ENCODE results near the gene INMT. TPM values are rescaled to one million over a fixed set of nuclear protein-coding genes. Genes with fewer than 3 reads are reported as not detected.

The INMT gene
- total and polyA plus RNA-seq, 11 donors, result 11.7 to 88.1 (median 27.9) TPM

DNA sequence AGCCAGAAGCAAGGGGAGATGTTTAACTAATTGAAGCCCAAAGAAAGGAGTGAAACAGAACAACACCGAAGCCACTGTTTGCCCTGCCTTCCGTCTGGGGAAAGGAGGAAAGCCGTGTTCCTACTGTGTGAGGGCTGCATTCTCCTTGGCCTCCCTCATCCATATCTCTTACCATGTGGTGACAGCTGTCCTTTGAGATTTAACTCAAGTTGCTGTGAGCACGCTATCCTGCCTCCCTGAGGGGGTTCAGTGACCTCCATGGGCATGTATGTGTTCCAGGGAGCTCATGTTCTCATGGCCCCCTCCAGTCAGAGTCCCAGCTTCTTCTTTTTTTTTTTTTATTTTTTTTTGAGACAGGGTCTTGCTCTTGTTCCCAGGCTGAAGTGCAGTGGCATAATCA, 43.5 kb upstream of the INMT start:
- H3K4me3 ChIP-seq, result no peak overlapping the region
- no peaks in the 10 kb centered on the region for H3K36me3 ChIP-seq
- peak overlapping the region in 11 of 12 donors; percentile 24 to 82 (median 58) for H3K27ac ChIP-seq
- TF ChIP-seq, protein P1, sequence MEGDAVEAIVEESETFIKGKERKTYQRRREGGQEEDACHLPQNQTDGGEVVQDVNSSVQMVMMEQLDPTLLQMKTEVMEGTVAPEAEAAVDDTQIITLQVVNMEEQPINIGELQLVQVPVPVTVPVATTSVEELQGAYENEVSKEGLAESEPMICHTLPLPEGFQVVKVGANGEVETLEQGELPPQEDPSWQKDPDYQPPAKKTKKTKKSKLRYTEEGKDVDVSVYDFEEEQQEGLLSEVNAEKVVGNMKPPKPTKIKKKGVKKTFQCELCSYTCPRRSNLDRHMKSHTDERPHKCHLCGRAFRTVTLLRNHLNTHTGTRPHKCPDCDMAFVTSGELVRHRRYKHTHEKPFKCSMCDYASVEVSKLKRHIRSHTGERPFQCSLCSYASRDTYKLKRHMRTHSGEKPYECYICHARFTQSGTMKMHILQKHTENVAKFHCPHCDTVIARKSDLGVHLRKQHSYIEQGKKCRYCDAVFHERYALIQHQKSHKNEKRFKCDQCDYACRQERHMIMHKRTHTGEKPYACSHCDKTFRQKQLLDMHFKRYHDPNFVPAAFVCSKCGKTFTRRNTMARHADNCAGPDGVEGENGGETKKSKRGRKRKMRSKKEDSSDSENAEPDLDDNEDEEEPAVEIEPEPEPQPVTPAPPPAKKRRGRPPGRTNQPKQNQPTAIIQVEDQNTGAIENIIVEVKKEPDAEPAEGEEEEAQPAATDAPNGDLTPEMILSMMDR (IDR thresholded peaks at IDR 0.05), result no peak
- peaks cover 0 to 23% (median 9%) of the 10 kb centered on the region in 12 donors for H3K4me1 ChIP-seq
- 58 to 94% (median 74%) methylated on average over 4 of the region's 4 CpGs for WGBS, 4 donors
- intact Hi-C loops (cut with DNase I), result no loop called here
- H3K9me3 ChIP-seq, result no peaks in the 10 kb centered on the region
- peak in 4 of 5 donors; percentile 43 to 69 (median 56) for DNase-seq
- H3K27me3 ChIP-seq, result no peaks in the 10 kb centered on the region
- ATAC-seq, result peak; percentile 11 to 55 (median 43)

DNA sequence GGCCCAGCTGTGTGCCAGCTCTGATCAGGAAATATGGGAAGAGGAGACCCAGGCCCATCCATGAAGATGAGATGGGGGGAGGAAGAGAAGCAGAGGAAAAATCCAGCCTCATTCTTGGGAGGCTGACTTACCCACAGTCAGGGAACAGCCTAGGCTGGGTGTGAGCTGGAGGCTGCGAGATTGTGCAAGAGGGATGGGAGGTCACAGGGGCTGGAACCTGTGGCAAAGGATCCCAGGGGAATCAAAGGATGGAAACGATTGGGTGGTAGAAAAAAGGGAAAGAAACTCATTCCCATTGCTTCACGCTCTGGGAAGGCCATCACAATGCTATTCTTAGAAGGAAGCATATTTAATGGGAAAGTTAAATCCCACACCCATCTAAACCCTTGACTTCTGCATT, 43.0 kb upstream of the INMT start:
- Histone ChIP-seq H3K4me3 (no peak overlapping the region), H3K9me3 (no peaks in the 10 kb centered on the region), H3K36me3 (no peaks in the 10 kb centered on the region), H3K4me1 (peaks cover 0 to 23% (median 9%) of the 10 kb centered on the region in 12 donors), H3K27ac (peak overlapping the region in 8 of 12 donors; percentile 24 to 82 (median 52)), H3K27me3 (no peaks in the 10 kb centered on the region)
- intact Hi-C loops (cut with DNase I), result no loop called here
- no peak for TF ChIP-seq POLR2A (IDR thresholded peaks at IDR 0.05)
- TF ChIP-seq, protein P1 (IDR thresholded peaks at IDR 0.05), result no peak
- peak in 4 of 5 donors; percentile 45 to 77 (median 60) for DNase-seq
- WGBS, 4 donors, result 53 to 71% (median 57%) methylated on average over 3 of the region's 3 CpGs
- ATAC-seq, result peak; percentile 53 to 79 (median 62)

DNA sequence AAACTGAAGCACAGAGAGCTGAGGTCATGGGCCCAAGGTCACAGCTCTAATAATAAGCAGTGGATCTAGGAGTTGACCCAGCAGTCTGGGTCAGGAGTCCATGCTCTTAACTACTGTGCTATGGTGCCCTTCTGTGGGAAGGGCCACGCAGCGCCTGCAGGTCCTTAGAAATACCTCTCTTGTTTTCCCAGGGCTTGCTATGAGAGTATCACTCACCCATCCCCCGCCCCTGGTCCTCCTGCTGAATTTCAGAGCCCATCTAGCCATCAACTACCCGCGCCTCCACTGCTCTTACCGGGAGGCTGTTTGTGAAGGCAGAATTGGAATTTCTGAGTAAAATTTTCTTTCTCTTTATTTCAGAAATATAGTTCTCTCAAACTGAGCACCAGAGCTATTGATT, 42.4 kb upstream of the INMT start:
- H3K4me1 ChIP-seq, result peaks cover 0 to 23% (median 9%) of the 10 kb centered on the region in 12 donors
- peak overlapping the region in 7 of 12 donors; percentile 23 to 60 (median 51) for H3K27ac ChIP-seq
- H3K9me3 ChIP-seq, result no peaks in the 10 kb centered on the region
- TF ChIP-seq, protein P1 (IDR thresholded peaks at IDR 0.05), result no peak
- TF ChIP-seq POLR2A (IDR thresholded peaks at IDR 0.05), result no peak
- no peak overlapping the region for H3K4me3 ChIP-seq
- intact Hi-C loops (cut with DNase I), result no loop called here
- no peaks in the 10 kb centered on the region for H3K36me3 ChIP-seq
- DNase-seq (no peak), ATAC-seq (no peak)
- H3K27me3 ChIP-seq, result no peaks in the 10 kb centered on the region
- WGBS, 4 donors, result 71 to 87% (median 81%) methylated on average over 6 of the region's 6 CpGs

DNA sequence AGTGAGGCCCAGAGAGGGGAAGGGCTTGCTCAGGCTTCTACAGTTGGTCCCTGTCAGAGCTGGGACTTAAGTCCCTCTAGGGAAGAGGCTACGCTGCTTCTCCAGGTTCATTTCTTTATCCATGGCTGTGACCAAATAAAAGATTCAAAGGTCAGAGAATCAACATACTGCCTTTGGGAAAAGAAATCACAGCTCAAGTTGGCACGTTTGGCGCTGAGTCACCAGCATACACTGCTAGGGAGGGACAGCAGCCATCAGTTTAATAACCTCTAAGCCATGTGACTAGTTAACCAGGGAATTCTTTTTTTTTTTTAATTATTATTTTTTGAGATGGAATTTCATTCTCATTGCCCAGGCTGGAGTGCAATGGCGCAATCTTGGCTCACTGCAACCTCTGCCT, 41.3 kb upstream of the INMT start:
- ATAC-seq (no peak), DNase-seq (no peak)
- 86 to 93% (median 92%) methylated on average over 4 of the region's 4 CpGs for WGBS, 4 donors

More for the DNA sequence above, 41.3 kb upstream of the INMT start:
- H3K27me3 ChIP-seq, result no peaks in the 10 kb centered on the region
- intact Hi-C loops (cut with DNase I), result no loop called here
- H3K4me1 ChIP-seq, result peaks cover 0 to 23% (median 9%) of the 10 kb centered on the region in 12 donors
- no peak overlapping the region for H3K4me3 ChIP-seq
- H3K9me3 ChIP-seq, result no peaks in the 10 kb centered on the region
- H3K36me3 ChIP-seq, result no peaks in the 10 kb centered on the region
- TF ChIP-seq, protein P1 (IDR thresholded peaks at IDR 0.05), result no peak
- no peak for TF ChIP-seq POLR2A (IDR thresholded peaks at IDR 0.05)
- H3K27ac ChIP-seq, result no peak overlapping the region
